ENCODE data around the gene TAL1. TPM values are rescaled to one million over a fixed set of nuclear protein-coding genes. Genes with fewer than 3 reads are reported as not detected.

Gene TAL1
- total RNA-seq, 6 donors from 2014 or later: 4.2 to 16.4 (median 10.8) TPM

DNA sequence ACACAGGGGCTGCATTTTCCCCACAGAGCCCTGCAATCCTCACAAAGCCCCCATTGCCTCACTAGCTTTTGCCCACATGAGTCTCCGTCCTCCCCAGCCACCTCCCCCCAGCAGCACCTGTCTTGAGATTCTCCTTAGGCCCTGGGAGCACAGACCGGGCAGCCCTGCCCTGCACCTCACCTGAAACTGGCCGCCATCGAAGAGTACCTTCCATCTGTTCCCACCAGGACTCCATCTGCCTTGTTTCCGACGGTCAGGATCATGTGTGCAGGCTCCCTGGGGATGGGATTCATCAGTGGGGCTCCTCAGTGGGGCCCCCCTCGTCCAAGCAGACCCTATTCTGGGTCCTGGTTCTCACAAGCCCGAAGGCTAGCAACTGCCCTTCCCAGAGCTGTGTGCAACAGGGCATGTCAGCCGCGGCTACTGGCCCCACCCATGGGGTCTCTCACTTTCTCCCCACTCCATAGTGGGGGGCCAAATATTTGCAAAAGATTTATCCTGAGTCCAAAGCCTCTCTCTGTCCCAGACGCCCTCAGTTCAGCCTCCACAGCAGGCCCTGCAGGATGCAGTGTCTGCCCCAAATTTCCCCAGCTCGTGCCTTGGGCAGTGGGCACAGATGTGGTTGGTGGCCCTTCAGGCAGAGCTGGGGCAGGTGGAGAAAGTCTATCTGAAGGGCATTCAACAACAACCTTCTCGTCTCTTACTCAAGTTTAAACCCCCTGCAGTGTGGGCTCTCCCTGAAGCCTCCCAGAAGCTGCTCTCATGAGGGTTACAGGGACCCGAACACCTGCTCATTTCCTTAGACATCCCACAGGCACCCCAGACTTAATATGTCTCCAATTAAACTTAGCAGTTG lies 47.0 kb downstream of the TAL1 start:
- TF ChIP-seq POLR2A (IDR thresholded peaks at IDR 0.05) (no peak), EP300 (IDR thresholded peaks at IDR 0.05) (no peak), POLR2AphosphoS5 (IDR thresholded peaks at IDR 0.05) (no peak)
- TF ChIP-seq, protein P1, sequence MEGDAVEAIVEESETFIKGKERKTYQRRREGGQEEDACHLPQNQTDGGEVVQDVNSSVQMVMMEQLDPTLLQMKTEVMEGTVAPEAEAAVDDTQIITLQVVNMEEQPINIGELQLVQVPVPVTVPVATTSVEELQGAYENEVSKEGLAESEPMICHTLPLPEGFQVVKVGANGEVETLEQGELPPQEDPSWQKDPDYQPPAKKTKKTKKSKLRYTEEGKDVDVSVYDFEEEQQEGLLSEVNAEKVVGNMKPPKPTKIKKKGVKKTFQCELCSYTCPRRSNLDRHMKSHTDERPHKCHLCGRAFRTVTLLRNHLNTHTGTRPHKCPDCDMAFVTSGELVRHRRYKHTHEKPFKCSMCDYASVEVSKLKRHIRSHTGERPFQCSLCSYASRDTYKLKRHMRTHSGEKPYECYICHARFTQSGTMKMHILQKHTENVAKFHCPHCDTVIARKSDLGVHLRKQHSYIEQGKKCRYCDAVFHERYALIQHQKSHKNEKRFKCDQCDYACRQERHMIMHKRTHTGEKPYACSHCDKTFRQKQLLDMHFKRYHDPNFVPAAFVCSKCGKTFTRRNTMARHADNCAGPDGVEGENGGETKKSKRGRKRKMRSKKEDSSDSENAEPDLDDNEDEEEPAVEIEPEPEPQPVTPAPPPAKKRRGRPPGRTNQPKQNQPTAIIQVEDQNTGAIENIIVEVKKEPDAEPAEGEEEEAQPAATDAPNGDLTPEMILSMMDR (IDR thresholded peaks at IDR 0.05): no peak
- 90% methylated on average over 14 of the region's 14 CpGs for WGBS, 2 donors
- H3K9me3 ChIP-seq: no peaks in the 10 kb centered on the region
- H3K4me1 ChIP-seq: peaks cover under 1 to 17% (median 7%) of the 10 kb centered on the region in 4 donors
- no peak overlapping the region for H3K4me3 ChIP-seq
- H3K27ac ChIP-seq: no peak overlapping the region
- H3K27me3 ChIP-seq: no peaks in the 10 kb centered on the region
- DNase-seq (no peak), ATAC-seq (ENCODE audit: low FRiP score in 2 of 2) (no peak)
- no peaks in the 10 kb centered on the region for H3K36me3 ChIP-seq

DNA sequence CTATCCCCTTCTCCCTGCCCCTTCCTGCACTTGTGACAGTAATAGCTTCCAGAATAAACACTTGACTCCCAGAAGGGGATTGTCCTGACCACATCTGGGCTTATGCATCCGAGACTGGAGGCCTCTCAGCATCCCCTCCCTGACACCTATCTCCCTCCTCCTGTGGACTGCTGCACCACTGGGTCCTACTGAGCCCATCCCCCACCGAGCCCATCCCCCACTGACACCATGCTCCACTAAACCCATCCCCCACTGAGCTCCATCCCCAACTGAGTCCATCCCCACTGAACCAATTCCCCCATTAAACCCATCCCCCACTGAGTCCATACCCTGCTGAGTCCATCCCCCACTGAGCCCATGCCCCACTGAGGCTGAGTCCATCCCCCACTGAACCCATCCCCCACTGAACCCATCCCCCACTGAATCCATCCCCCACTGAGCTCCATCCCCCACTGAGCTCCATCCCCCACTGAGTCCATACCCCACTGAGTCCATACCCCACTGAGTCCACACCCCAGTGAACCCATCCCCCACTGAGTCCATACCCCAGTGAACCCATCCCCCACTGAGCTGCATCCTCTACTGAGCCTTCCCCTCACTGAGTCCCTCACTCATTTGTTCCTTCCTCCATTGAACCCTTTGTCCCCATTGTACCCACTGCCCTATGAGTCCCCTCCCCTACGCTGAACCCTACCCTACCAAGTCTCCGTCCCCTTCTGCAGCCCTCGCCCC lies 47.8 kb downstream of the TAL1 start:
- ATAC-seq (ENCODE audit: low FRiP score in 2 of 2): no peak
- Histone ChIP-seq H3K36me3 (no peaks in the 10 kb centered on the region), H3K4me1 (peaks cover 9 to 24% (median 10%) of the 10 kb centered on the region in 4 donors), H3K27me3 (no peaks in the 10 kb centered on the region), H3K9me3 (no peaks in the 10 kb centered on the region), H3K4me3 (no peak overlapping the region), H3K27ac (no peak overlapping the region)
- TF ChIP-seq POLR2AphosphoS5 (IDR thresholded peaks at IDR 0.05) (no peak), EP300 (IDR thresholded peaks at IDR 0.05) (no peak), POLR2A (IDR thresholded peaks at IDR 0.05) (no peak)
- TF ChIP-seq, protein P1 (IDR thresholded peaks at IDR 0.05): no peak
- WGBS, 2 donors: 75 to 80% methylated on average over 5 of the region's 5 CpGs
- DNase-seq: no peak

DNA sequence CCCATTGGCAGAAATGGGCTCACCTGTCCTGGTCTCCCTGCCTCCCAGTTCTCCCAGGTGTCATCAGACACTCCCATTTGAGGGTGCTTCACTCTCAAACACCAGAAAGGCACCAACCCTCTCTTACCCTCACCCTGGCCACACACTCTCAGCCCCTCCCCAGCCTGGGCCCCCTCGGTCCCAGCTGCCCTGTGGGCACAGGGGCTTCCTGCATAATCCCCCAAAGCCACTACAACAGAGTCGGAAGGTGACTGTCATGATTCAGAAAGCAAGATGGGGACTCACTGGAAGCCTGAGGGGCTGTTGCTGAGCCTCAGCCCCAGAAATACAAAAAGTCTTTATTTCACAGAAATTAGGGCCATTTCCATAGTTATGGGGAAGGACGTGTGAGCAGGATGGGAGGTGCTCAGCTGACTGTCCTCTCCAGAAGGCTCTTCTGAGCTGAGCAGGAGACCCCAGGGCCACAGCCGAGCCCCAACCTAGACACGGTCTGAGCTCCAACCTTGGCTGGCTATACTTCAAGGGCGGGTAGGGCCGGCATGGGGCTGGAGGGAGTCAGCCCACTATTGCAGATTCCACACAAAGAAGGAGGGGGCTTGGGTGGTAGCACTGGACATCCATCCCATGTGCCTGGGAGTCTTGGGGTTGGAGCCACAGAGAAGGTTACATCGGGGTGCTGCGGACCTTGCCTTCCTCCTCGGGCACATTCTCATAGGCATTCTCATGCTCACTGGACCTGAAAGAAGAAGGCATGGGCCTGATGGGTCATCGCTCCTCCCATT lies 48.5 kb downstream of the TAL1 start:
- H3K27ac ChIP-seq: no peak overlapping the region
- TF ChIP-seq, protein P1 (IDR thresholded peaks at IDR 0.05): no peak
- no peak for TF ChIP-seq POLR2AphosphoS5 (IDR thresholded peaks at IDR 0.05)
- no peak for TF ChIP-seq POLR2A (IDR thresholded peaks at IDR 0.05)
- no peak for TF ChIP-seq EP300 (IDR thresholded peaks at IDR 0.05)
- no peak overlapping the region for H3K4me3 ChIP-seq
- peak in 1 of 2 donors; percentile 32 for DNase-seq
- no peaks in the 10 kb centered on the region for H3K36me3 ChIP-seq
- no peaks in the 10 kb centered on the region for H3K27me3 ChIP-seq
- H3K9me3 ChIP-seq: no peaks in the 10 kb centered on the region
- H3K4me1 ChIP-seq: peaks cover 9 to 18% (median 13%) of the 10 kb centered on the region in 4 donors
- no peak for ATAC-seq (ENCODE audit: low FRiP score in 2 of 2)
- 78 to 81% methylated on average over 11 of the region's 11 CpGs for WGBS, 2 donors

GRCh38 chr1:47182676-47183235 lies 49.3 kb downstream of the TAL1 start:
- 69% methylated on average over 7 of the region's 7 CpGs; no CpG with 5 or more reads in 1 of the 2 donors for WGBS, 2 donors
- no peak for TF ChIP-seq POLR2A (IDR thresholded peaks at IDR 0.05)
- no peak for ATAC-seq (ENCODE audit: low FRiP score in 2 of 2)

More at GRCh38 chr1:47182676-47183235, 49.3 kb downstream of the TAL1 start:
- DNase-seq: no peak
- no peaks in the 10 kb centered on the region for H3K27me3 ChIP-seq
- no peaks in the 10 kb centered on the region for H3K36me3 ChIP-seq
- no peaks in the 10 kb centered on the region for H3K9me3 ChIP-seq
- H3K4me3 ChIP-seq: no peak overlapping the region
- no peak overlapping the region for H3K27ac ChIP-seq
- H3K4me1 ChIP-seq: peaks cover 9 to 16% (median 12%) of the 10 kb centered on the region in 4 donors

Measured in upper lobe of left lung (tissue), 6 donors.